Measurements from ENCODE around the gene MLXIP. TPM values are rescaled to one million over a fixed set of nuclear protein-coding genes. Genes with fewer than 3 reads are reported as not detected.

The MLXIP gene
- total and polyA plus RNA-seq, 12 donors = 11.5 to 37.9 (median 20.9) TPM

DNA sequence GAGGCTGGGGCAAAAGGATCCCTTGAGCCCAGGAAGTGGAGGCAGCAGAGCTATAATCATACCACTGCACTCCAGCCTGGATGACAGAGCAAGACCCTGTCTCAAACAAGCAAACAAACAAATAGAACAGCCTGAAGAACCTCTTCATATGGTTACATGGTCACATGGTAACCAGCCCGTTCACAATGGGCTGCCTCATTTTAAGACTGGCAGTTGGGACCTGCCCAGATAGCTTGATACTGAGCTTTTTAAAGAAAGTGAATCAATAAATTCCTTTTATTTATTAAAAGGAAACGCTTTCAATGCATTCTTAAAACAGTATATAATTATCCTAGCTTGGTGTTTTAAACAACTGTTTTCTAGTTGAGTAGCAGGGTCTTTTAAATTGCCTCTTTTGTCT is 10.5 kb downstream of the MLXIP start:
- 60 to 64% methylated on average over 2 of the region's 2 CpGs for WGBS, 2 donors
- no peak overlapping the region for H3K4me3 ChIP-seq
- DNase-seq = no peak
- intact Hi-C loops (cut with DNase I) = loop anchor here in 1 of 10 donors (2.0 kb wide), 1 partner anchor 32 kb away; no protein-coding TSS in a partner anchor
- ATAC-seq = no peak
- H3K9me3 ChIP-seq = no peaks in the 10 kb centered on the region
- H3K36me3 ChIP-seq = peaks cover 0 to 35% (median 8%) of the 10 kb centered on the region in 9 donors
- H3K27ac ChIP-seq = peak overlapping the region in 6 of 10 donors; percentile 52 to 77 (median 56)
- no peaks in the 10 kb centered on the region for H3K27me3 ChIP-seq
- H3K4me1 ChIP-seq = peaks cover 25 to 84% (median 70%) of the 10 kb centered on the region in 9 donors
- TF ChIP-seq, protein P1, sequence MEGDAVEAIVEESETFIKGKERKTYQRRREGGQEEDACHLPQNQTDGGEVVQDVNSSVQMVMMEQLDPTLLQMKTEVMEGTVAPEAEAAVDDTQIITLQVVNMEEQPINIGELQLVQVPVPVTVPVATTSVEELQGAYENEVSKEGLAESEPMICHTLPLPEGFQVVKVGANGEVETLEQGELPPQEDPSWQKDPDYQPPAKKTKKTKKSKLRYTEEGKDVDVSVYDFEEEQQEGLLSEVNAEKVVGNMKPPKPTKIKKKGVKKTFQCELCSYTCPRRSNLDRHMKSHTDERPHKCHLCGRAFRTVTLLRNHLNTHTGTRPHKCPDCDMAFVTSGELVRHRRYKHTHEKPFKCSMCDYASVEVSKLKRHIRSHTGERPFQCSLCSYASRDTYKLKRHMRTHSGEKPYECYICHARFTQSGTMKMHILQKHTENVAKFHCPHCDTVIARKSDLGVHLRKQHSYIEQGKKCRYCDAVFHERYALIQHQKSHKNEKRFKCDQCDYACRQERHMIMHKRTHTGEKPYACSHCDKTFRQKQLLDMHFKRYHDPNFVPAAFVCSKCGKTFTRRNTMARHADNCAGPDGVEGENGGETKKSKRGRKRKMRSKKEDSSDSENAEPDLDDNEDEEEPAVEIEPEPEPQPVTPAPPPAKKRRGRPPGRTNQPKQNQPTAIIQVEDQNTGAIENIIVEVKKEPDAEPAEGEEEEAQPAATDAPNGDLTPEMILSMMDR (IDR thresholded peaks at IDR 0.05) = no peak

DNA sequence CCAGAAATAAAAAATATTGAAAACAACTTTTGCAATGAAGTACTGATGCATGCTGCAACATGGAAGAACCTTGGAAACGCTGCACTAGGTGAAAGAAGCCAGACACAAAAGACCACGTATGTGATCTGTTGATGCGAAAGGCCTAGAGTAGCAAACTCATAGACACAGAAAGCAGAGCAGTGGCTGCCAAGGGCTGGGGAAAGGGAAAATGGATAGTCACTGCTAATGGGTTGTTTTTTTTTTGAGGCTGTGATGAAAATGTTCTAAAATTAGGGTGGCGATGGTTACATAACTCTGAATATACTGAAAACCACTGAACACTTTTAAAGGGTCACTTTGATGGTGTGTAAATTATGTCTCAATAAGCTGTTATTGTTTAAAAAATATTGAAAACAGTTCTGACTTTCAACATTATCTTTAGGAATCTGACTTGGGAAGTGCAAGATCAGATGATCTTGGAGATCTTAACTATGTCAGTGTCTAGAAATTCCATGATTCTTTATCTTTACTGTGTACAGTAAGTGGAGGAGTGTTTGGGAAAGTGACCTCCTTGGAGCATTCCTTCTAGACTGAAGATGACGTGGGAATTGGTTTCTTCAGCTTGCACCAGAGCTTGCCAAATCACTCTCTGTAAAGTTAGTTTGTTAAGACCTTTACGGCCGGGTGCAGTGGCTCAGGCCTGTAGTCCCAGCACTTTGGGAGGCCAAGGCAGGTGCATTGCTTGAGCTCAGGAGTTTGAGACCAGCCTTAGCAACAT is 12.4 kb downstream of the MLXIP start:
- Histone ChIP-seq H3K4me3 (no peak overlapping the region), H3K36me3 (peaks cover 0 to 17% (median 0%) of the 10 kb centered on the region in 9 donors), H3K27me3 (no peaks in the 10 kb centered on the region), H3K27ac (peak overlapping the region in 9 of 10 donors; percentile 27 to 77 (median 49)), H3K9me3 (no peaks in the 10 kb centered on the region), H3K4me1 (peaks cover 25 to 91% (median 75%) of the 10 kb centered on the region in 9 donors)
- intact Hi-C loops (cut with DNase I) = no loop called here
- TF ChIP-seq, protein P1 (IDR thresholded peaks at IDR 0.05) = no peak
- ATAC-seq (peak in 7 of 8 donors; percentile 35 to 62 (median 55)), DNase-seq (no peak)
- WGBS, 2 donors = 52 to 53% methylated on average over 7 of the region's 7 CpGs

DNA sequence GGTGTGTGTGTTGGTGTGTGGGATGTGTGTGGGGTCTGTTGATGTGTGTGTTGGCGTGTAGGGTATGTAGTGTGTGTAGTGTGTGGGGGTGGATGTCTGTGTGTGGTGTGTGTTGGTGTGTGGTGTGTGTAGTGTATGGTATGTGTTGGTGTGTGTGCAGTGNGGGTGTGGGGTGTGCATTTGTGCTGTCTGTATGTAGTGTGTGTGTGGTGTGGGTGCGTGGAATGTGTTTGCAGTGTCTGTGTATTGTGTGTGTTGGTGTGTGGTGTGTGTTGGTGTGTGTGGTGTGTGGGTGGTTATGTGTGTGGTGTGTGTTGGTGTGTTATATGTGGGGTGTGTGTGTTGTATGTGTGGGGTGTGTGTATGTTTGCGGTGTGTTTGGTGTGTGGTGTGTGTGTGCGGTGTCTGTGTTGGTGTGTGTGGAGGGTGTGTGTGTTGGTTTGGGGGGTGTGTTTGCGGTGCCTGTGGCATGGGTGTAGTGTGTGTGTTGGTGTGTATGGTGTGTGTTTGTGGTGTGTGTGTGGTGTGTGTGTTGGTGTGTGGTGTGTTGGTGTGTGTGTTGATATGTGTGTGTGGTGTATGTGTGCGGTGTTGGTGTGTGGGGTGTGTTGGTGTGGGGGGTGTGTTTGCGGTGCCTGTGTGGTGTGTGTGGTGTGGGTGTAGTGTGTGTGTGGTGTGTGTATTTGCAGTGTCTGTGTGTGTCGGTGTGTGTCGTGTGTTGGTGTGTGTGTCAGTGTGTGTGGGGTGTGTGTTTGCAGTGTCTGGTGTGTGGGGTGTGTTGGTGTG is 14.7 kb downstream of the MLXIP start:
- 93 to 96% methylated on average over 9 of the region's 9 CpGs for WGBS, 2 donors
- DNase-seq (no peak), ATAC-seq (no peak)
- Histone ChIP-seq H3K27me3 (no peaks in the 10 kb centered on the region), H3K4me1 (peaks cover 25 to 91% (median 75%) of the 10 kb centered on the region in 9 donors), H3K9me3 (no peaks in the 10 kb centered on the region), H3K27ac (peak overlapping the region in 1 of 10 donors; percentile 77), H3K36me3 (peaks cover 0 to 4% (median 0%) of the 10 kb centered on the region in 9 donors), H3K4me3 (no peak overlapping the region)
- intact Hi-C loops (cut with DNase I) = no loop called here
- TF ChIP-seq, protein P1 (IDR thresholded peaks at IDR 0.05) = no peak

GRCh38 chr12:122094137-122094734 is 15.7 kb downstream of the MLXIP start:
- WGBS, 2 donors = 99% methylated on average over 5 of the region's 5 CpGs
- no peak for ATAC-seq
- intact Hi-C loops (cut with DNase I) = no loop called here
- Histone ChIP-seq H3K4me1 (peaks cover 31 to 91% (median 75%) of the 10 kb centered on the region in 9 donors), H3K27ac (no peak overlapping the region), H3K9me3 (no peaks in the 10 kb centered on the region), H3K4me3 (no peak overlapping the region), H3K36me3 (no peaks in the 10 kb centered on the region), H3K27me3 (no peaks in the 10 kb centered on the region)
- DNase-seq = no peak
- TF ChIP-seq, protein P1 (IDR thresholded peaks at IDR 0.05) = no peak

All from heart right ventricle (tissue), 16 donors.